GM19099 (cell line): ENCODE measurements around the gene GPD1L.

Source experiments
- POLR2A ChIP-seq: IDR thresholded peaks from 3 replicates; pipeline ENCODE4 v1.6.1; 2011; ENCODE audit warnings: low read depth; ENCODE audit not compliant: insufficient read length; ENCODE audit errors: extremely low read depth

GPD1L gene

GRCh38 chr3:32106132-32106928 lies at the start of gene GPD1L:
Gene GPD1L, plus strand, starts transcription at chr3:32106620. Its CDS starts 92 bp downstream, at chr3:32106712.
- TF ChIP-seq POLR2A = no peak

GRCh38 chr3:32062950-32063582 lies 43.4 kb upstream of the GPD1L start:
- no peak for TF ChIP-seq POLR2A

- no peak for TF ChIP-seq POLR2A
These were observed 39.7 kb upstream of the GPD1L start for GRCh38 chr3:32066686-32067085.

GRCh38 chr3:32076566-32076965 lies 29.9 kb upstream of the GPD1L start:
- TF ChIP-seq POLR2A = no peak

- no peak for TF ChIP-seq POLR2A
These were observed 28.9 kb upstream of the GPD1L start for GRCh38 chr3:32077260-32078084.

GRCh38 chr3:32078085-32078634 lies 28.3 kb upstream of the GPD1L start:
- TF ChIP-seq POLR2A = no peak

GRCh38 chr3:32078864-32079263 lies 27.6 kb upstream of the GPD1L start:
- no peak for TF ChIP-seq POLR2A

- no peak for TF ChIP-seq POLR2A
These were observed 23.7 kb upstream of the GPD1L start for GRCh38 chr3:32082721-32083120.

- no peak for TF ChIP-seq POLR2A
These were observed 22.6 kb upstream of the GPD1L start for GRCh38 chr3:32083702-32084270.

- no peak for TF ChIP-seq POLR2A
These were observed 21.6 kb upstream of the GPD1L start for GRCh38 chr3:32084870-32085269.

- TF ChIP-seq POLR2A = no peak
These were observed 20.0 kb upstream of the GPD1L start for GRCh38 chr3:32086464-32086863.

GRCh38 chr3:32089476-32089875 lies 16.9 kb upstream of the GPD1L start:
- no peak for TF ChIP-seq POLR2A

- no peak for TF ChIP-seq POLR2A
These were observed 13.2 kb upstream of the GPD1L start for GRCh38 chr3:32093204-32093603.

GRCh38 chr3:32095431-32095830 lies 11.0 kb upstream of the GPD1L start:
- no peak for TF ChIP-seq POLR2A

- TF ChIP-seq POLR2A = no peak
These were observed 8.7 kb upstream of the GPD1L start for GRCh38 chr3:32097768-32098167.
